OCI-LY3 (cell line): ENCODE measurements around the gene SLC4A7.

ENCODE experiments used
- H2AFZ ChIP-seq: fragments of 200-600, 300-600 bp; shearing (Covaris generic); 2 replicates; pipeline ENCODE4 v1.6.0; 2014; ENCODE audit warnings: antibody characterized with exemption, low read depth, low read length
- H3K27ac ChIP-seq: fragments of 200-600, 300-600 bp; sonication (generic); 2 replicates; pipeline ENCODE4 v1.5.1; 2014; ENCODE audit warnings: mild to moderate bottlenecking, low read length, moderate library complexity, mixed read lengths
- H3K27me3 ChIP-seq: fragments of 200-600, 300-600 bp; sonication (generic); 2 replicates; pipeline ENCODE4 v1.6.1; 2014; ENCODE audit warnings: low read depth, low read length, mixed read lengths
- H3K36me3 ChIP-seq: fragments of 200-600, 300-600 bp; sonication (generic); replicated peaks from 2 replicates; pipeline ENCODE3; 2014; ENCODE audit warnings: low read depth, low read length, mixed read lengths
- H3K4me1 ChIP-seq: fragments of 300-600, 200-600 bp; sonication (generic); 2 replicates; pipeline ENCODE4 v1.6.1; 2014; ENCODE audit warnings: low read length, mixed read lengths
- H3K4me2 ChIP-seq: fragments of 200-600, 300-600 bp; sonication (generic); 2 replicates; pipeline ENCODE4 v1.6.1; 2014; ENCODE audit warnings: low read length, mixed read lengths
- H3K4me3 ChIP-seq: fragments of 300-600, 200-600 bp; sonication (generic); 2 replicates; pipeline ENCODE4 v1.5.1; 2014; ENCODE audit warnings: antibody characterized with exemption, mild to moderate bottlenecking, low read length, moderate library complexity
- H3K79me2 ChIP-seq: fragments of 300-600, 200-600 bp; shearing (Covaris generic); 2 replicates; pipeline ENCODE4 v1.6.1; 2014; ENCODE audit warnings: mild to moderate bottlenecking, low read length, mixed read lengths
- H3K9ac ChIP-seq: fragments of 300-600, 200-600 bp; shearing (Covaris generic); 2 replicates; pipeline ENCODE4 v1.6.0; 2014; ENCODE audit warnings: mild to moderate bottlenecking, low read length, moderate library complexity
- H3K9me3 ChIP-seq: fragments of 200-600, 300-600 bp; shearing (Covaris generic); 2 replicates; pipeline ENCODE4 v1.6.1; 2014; ENCODE audit warnings: low read length, mixed read lengths; ENCODE audit not compliant: insufficient read depth
- H4K20me1 ChIP-seq: fragments of 200-600, 300-600 bp; sonication (generic); 2 replicates; pipeline ENCODE4 v1.6.1; 2016; ENCODE audit warnings: low read length, mixed read lengths; ENCODE audit not compliant: insufficient read depth
- CTCF ChIP-seq: fragments of 200-600, 300-600 bp; sonication (generic); IDR thresholded peaks from 2 replicates; pipeline ENCODE4 v1.5.1; 2014; ENCODE audit warnings: antibody characterized with exemption, low read length, low read depth
- EZH2phosphoT487 ChIP-seq: fragments of 200-600 bp; shearing (Covaris generic); IDR thresholded peaks from 2 replicates; pipeline ENCODE4 v1.6.1; 2018; ENCODE audit warnings: antibody characterized with exemption, mixed run types, low read depth

The SLC4A7 gene

GRCh38 chr3:27326629-27327545, 157.3 kb downstream of the SLC4A7 start:
- no peak for TF ChIP-seq CTCF
- no peak for TF ChIP-seq EZH2phosphoT487
- Histone ChIP-seq H3K27me3 (no peaks in the 10 kb centered on the region), H3K36me3 (peaks cover 6% of the 10 kb centered on the region), H3K9ac (no peak overlapping the region), H3K9me3 (no peaks in the 10 kb centered on the region), H3K4me2 (no peak overlapping the region), H3K79me2 (no peaks in the 10 kb centered on the region), H3K4me1 (no peaks in the 10 kb centered on the region), H2AFZ (no peak overlapping the region), H4K20me1 (no peaks in the 10 kb centered on the region), H3K4me3 (no peak overlapping the region), H3K27ac (no peak overlapping the region)

GRCh38 chr3:27326202-27326601, 158.0 kb downstream of the SLC4A7 start:
- Histone ChIP-seq H3K27me3 (no peaks in the 10 kb centered on the region), H3K27ac (no peak overlapping the region), H3K4me1 (no peaks in the 10 kb centered on the region), H3K79me2 (no peaks in the 10 kb centered on the region), H3K36me3 (peaks cover 6% of the 10 kb centered on the region), H3K9me3 (no peaks in the 10 kb centered on the region), H4K20me1 (no peaks in the 10 kb centered on the region), H3K4me2 (no peak overlapping the region), H3K4me3 (no peak overlapping the region), H2AFZ (no peak overlapping the region), H3K9ac (no peak overlapping the region)
- no peak for TF ChIP-seq EZH2phosphoT487
- TF ChIP-seq CTCF: no peak

GRCh38 chr3:27325419-27325818, 158.8 kb downstream of the SLC4A7 start:
- Histone ChIP-seq H3K27ac (no peak overlapping the region), H2AFZ (no peak overlapping the region), H3K4me1 (no peaks in the 10 kb centered on the region), H3K9ac (no peak overlapping the region), H4K20me1 (no peaks in the 10 kb centered on the region), H3K36me3 (peaks cover 6% of the 10 kb centered on the region), H3K9me3 (no peaks in the 10 kb centered on the region), H3K4me2 (no peak overlapping the region), H3K27me3 (no peaks in the 10 kb centered on the region), H3K79me2 (no peaks in the 10 kb centered on the region), H3K4me3 (no peak overlapping the region)
- no peak for TF ChIP-seq EZH2phosphoT487
- TF ChIP-seq CTCF: peak; percentile 45

- no peaks in the 10 kb centered on the region for H4K20me1 ChIP-seq
- no peak overlapping the region for H3K9ac ChIP-seq
- no peaks in the 10 kb centered on the region for H3K9me3 ChIP-seq
- no peaks in the 10 kb centered on the region for H3K4me1 ChIP-seq
- peaks cover 6% of the 10 kb centered on the region for H3K36me3 ChIP-seq
- H3K4me3 ChIP-seq: no peak overlapping the region
- H3K27me3 ChIP-seq: no peaks in the 10 kb centered on the region
- TF ChIP-seq CTCF (no peak), EZH2phosphoT487 (no peak)
- H3K79me2 ChIP-seq: no peaks in the 10 kb centered on the region
- H3K4me2 ChIP-seq: no peak overlapping the region
- no peak overlapping the region for H2AFZ ChIP-seq
- H3K27ac ChIP-seq: no peak overlapping the region
These were observed 159.5 kb downstream of the SLC4A7 start for GRCh38 chr3:27324686-27325085.
